Left renal pelvis (tissue), 4 donors: Measurements from ENCODE around the gene PFDN4. TPM values are rescaled to one million over a fixed set of nuclear protein-coding genes. Genes with fewer than 3 reads are reported as not detected.
A peak's percentile ranks its signal among the peaks of the same experiment; 100 is the strongest.

ENCODE experiments used
- DNase-seq, 4 donors: peaks; one replicate each; pipeline ENCODE4 v3.0.0-alpha.2; 2013; ENCODE audit warnings: low read depth in 4 of 4, low spot score in 3 of 4
- polyA plus RNA-seq, 4 donors: library from polyadenylated mRNA; unstranded; fragments of 120-200 nt; gene quantifications; one replicate each; pipeline ENCODE4 v1.2.1, GENCODE V29; 2013; ENCODE audit not compliant: insufficient read length in 4 of 4

The PFDN4 gene
- polyA plus RNA-seq, result 10 to 100 TPM; 46.9 to 64.9 (median 63.4) TPM

- peak; percentile 69 to 82 (median 78) for DNase-seq
Measured at GRCh38 chr20:54207743-54208547, at the start of gene PFDN4. Gene PFDN4, plus strand, starts transcription at chr20:54208087. Its CDS starts 14 bp downstream, at chr20:54208101.

GRCh38 chr20:54158226-54158625, 49.7 kb upstream of the PFDN4 start:
- no peak for DNase-seq

GRCh38 chr20:54158856-54159418, 49.0 kb upstream of the PFDN4 start:
- DNase-seq, result no peak

GRCh38 chr20:54160065-54161007, 47.6 kb upstream of the PFDN4 start:
- no peak for DNase-seq

- DNase-seq, result no peak
Measured at GRCh38 chr20:54161008-54161820, 46.7 kb upstream of the PFDN4 start.

GRCh38 chr20:54161821-54162149, 46.1 kb upstream of the PFDN4 start:
- DNase-seq, result no peak

GRCh38 chr20:54162378-54163009, 45.4 kb upstream of the PFDN4 start:
- no peak for DNase-seq

- no peak for DNase-seq
Measured at GRCh38 chr20:54163402-54163801, 44.5 kb upstream of the PFDN4 start.

- no peak for DNase-seq
Measured at GRCh38 chr20:54165014-54165413, 42.9 kb upstream of the PFDN4 start.

- no peak for DNase-seq
Measured at GRCh38 chr20:54165803-54166202, 42.1 kb upstream of the PFDN4 start.

GRCh38 chr20:54166987-54167662, 40.8 kb upstream of the PFDN4 start:
- no peak for DNase-seq

- no peak for DNase-seq
Measured at GRCh38 chr20:54167909-54168872, 39.7 kb upstream of the PFDN4 start.

GRCh38 chr20:54168961-54169862, 38.7 kb upstream of the PFDN4 start:
- DNase-seq, result no peak

GRCh38 chr20:54170026-54170471, 37.8 kb upstream of the PFDN4 start:
- DNase-seq, result no peak

- DNase-seq, result no peak
Measured at GRCh38 chr20:54170963-54171362, 36.9 kb upstream of the PFDN4 start.

- no peak for DNase-seq
Measured at GRCh38 chr20:54172532-54172855, 35.4 kb upstream of the PFDN4 start.
